GM12874 (cell line): ENCODE measurements around the gene CCT2.

ENCODE experiments used
- TF ChIP-seq, protein P1 (sequence below): IDR thresholded peaks from 2 replicates; pipeline ENCODE4 v1.5.1; 2011; ENCODE audit warnings: low read depth, mild to moderate bottlenecking, control low read depth, low read length, moderate library complexity; ENCODE audit not compliant: insufficient read depth

The CCT2 gene

DNA sequence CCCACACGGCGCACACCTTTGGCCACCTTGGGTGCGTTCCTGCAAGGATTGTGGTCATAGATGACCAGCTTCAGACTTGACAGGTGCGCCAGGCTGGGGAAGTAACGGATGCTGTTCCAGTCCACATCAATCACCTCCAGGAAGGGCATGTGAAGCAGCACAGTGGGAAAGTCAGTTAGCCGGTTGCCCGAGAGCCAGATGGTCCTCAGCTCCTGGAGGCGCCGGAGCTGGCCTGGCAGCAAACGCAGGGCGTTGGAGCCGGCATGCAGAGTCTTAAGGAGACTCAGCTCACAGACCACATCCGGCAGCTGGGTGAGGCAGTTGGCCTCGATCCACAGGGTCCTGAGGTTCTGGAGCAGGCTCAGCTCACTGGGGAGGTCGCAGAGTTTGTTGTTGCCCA is 24.9 kb downstream of the CCT2 start:
- TF ChIP-seq, protein P1, sequence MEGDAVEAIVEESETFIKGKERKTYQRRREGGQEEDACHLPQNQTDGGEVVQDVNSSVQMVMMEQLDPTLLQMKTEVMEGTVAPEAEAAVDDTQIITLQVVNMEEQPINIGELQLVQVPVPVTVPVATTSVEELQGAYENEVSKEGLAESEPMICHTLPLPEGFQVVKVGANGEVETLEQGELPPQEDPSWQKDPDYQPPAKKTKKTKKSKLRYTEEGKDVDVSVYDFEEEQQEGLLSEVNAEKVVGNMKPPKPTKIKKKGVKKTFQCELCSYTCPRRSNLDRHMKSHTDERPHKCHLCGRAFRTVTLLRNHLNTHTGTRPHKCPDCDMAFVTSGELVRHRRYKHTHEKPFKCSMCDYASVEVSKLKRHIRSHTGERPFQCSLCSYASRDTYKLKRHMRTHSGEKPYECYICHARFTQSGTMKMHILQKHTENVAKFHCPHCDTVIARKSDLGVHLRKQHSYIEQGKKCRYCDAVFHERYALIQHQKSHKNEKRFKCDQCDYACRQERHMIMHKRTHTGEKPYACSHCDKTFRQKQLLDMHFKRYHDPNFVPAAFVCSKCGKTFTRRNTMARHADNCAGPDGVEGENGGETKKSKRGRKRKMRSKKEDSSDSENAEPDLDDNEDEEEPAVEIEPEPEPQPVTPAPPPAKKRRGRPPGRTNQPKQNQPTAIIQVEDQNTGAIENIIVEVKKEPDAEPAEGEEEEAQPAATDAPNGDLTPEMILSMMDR, result no peak

DNA sequence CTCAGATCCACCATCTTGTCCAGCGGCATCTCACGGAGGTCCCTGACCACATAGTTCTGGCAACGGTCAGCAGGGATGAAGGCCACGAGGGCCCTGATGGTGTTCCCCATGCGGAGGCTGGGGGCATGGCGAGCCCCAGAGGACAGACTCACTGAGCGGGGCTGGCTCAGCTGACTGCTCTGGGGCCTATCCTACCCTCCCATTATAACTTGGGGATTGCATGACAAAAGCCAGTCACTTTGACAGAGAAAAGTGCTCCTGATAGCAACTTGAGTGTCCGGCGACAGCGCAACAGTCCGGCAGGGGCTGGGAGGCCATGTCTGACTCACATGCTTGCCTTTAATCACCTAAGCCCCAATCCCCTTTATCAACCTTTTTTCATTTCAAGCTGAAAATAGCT is 25.5 kb downstream of the CCT2 start, which contains the start of gene LRRC10:
Gene LRRC10, minus strand, starts transcription at position 179 of the 400 bp plus-strand sequence. Its CDS starts 69 bp downstream, at position 110.
- TF ChIP-seq, protein P1, result no peak

DNA sequence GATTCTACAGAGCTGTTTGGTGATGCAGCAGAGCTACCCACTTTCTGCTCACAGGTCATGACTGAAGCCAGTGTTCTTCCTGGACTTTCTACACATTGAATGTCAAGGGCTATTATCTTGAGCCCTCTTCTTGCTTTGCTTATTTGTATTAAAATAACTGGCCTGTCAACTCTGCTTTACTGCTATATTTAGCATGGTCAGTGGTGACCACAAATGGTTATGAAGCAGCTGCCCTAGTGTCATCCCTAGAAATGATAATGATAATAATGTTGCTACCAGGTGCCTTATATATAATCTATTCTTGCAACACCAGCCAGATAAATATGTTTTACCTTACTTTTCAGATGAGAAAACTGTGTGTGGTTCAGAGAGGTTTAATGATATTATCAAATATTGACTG is 28.1 kb downstream of the CCT2 start:
- TF ChIP-seq, protein P1, result no peak

DNA sequence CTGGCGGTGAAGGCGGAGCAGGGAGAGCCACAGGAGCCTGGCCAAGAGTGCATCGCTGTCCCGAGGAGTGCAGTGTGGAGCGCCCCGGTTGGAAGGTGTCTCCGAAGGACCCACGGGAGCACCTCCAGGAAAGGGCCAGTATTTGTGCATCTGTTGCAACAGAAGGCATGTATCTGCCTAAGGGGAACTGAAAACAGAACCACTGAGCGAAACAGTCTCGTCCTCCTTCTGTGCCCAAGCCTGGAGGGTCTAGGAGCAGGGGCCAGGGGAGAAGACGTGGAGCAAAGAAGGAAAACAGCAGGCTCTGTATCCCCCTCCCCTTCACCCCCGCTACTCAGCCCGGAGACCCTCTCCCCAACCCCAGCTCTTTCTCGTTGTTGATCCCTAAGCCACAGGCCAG is 30.8 kb downstream of the CCT2 start:
- TF ChIP-seq, protein P1, result no peak

DNA sequence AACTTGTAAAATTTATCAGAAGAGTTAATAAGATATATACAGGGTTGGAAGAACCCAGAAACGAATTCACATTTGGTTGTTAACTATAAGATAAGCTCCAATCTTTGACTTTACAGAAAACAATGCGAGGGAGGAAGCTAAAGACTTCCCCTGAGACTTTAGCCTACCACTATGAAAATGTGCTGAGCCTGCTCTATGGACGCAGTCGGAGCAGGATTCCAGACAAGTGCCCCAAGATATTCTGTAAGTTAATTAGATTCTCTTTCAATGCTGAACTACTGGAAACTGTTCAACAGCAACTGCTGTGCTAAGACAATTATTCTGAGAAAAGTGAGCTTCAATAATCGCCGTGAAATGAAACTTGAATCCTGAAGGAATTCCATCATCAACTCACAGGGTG is 33.8 kb downstream of the CCT2 start:
- TF ChIP-seq, protein P1, result no peak

DNA sequence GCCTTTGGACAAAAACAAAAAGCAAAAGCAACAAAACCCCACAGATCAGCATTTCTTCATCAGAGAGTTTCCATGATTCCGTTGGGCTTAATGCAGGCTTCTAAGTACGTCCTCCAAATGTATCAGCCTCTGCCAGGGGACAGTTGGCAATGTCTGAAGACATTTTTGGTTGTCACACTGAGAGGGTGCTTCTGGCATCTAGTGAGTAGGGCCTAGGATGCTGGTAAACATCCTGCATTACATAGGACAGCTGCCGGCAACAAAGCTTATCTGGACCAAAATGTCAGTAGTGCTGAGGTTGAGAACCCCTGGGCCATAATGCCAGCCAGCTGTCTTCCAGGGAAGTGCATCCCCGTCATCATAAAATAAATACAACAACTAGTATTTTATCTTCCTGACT is 34.8 kb downstream of the CCT2 start:
- TF ChIP-seq, protein P1, result no peak

DNA sequence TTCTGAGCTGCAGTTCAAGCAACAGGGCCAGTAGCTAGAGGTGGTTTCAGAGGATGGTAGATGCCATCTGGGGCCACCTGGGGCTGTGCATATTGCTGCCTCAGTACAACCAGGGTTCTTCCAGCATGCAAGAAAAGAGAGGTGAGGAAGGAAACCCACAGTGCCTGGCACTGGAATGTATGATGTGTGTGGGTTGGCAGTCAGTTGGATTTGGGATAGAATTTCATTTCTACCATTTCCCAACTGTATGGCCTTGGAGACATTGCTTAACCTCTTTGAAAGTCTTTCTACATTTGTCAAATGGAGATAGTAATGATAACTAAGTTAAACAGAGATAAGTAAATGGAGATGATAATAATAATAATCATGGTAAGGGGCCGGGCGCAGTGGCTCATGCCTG is 35.7 kb downstream of the CCT2 start:
- TF ChIP-seq, protein P1, result no peak

DNA sequence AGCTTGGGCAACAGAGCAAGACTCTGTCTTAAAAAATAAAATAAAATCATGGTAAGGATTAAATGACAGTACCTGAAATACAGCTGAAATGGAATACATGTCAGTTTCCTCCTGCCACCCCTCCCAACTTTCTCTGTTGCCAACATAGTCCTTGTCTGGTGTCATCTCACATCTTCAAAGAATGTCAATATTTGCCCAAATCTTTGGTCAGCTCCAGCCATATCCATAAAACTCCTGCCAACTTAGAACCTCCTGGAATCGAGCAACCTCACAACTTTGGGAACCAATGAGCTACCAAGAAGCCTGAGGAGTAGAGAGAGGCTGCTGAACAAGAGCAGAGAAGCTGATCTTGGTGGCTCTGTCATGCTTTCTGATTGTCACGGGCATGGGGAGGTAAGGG is 36.3 kb downstream of the CCT2 start:
- TF ChIP-seq, protein P1, result no peak
